Measurements from ENCODE around the gene DLX3.
A peak's percentile ranks its signal among the peaks of the same experiment; 100 is the strongest.

DLX3 gene

GRCh38 chr17:49967621-49968404 is 27.2 kb downstream of the DLX3 start:
- Histone ChIP-seq H4K91ac (ENCODE audit: low read depth, low read length, poor library complexity) (no peak overlapping the region), H3K18ac (ENCODE audit: low read length) (no peak overlapping the region), H4K8ac (ENCODE audit: low read depth, low read length) (no peak overlapping the region), H3K23ac (ENCODE audit: low read depth, low read length, poor library complexity) (no peak overlapping the region), H2AK5ac (ENCODE audit: low read depth, low read length) (no peak overlapping the region), H3K4me2 (ENCODE audit: insufficient read depth, low read length, poor library complexity, severe bottlenecking) (peak overlapping the region; percentile 92), H3K4ac (ENCODE audit: low read length) (no peak overlapping the region), H3K9me3 (replicated peaks in 1 of 2; ENCODE audit: control insufficient read depth in 2 of 2, insufficient read depth in 1 of 2, low read depth in 1 of 2, low read length in 2 of 2) (peaks cover 3 to 9% of the 10 kb centered on the region in 2 donors), H2BK15ac (ENCODE audit: low read length) (no peak overlapping the region), H3K4me3 (ENCODE audit: low read length in 2 of 2) (peak overlapping the region; percentile 45 to 69), H2BK12ac (ENCODE audit: low read length) (no peak overlapping the region), H3K36me3 (replicated peaks in 1 of 2; ENCODE audit: control insufficient read depth in 2 of 2, insufficient read depth in 2 of 2, low read length in 2 of 2) (no peaks in the 10 kb centered on the region), H3K9ac (ENCODE audit: low read depth, low read length, poor library complexity) (no peak overlapping the region), H3K79me1 (ENCODE audit: low read depth, low read length) (no peaks in the 10 kb centered on the region), H3K14ac (ENCODE audit: low read length) (peak overlapping the region; percentile 77), H2BK120ac (ENCODE audit: low read depth, low read length) (no peak overlapping the region), H3K4me1 (ENCODE audit: control insufficient read depth in 2 of 2, insufficient read depth in 1 of 2, low read depth in 1 of 2, low read length in 2 of 2) (peaks cover 13 to 26% of the 10 kb centered on the region in 2 donors), H3K27me3 (ENCODE audit: control insufficient read depth in 3 of 3, insufficient read depth in 3 of 3, low read depth in 1 of 3, low read length in 3 of 3) (peaks cover 72 to 100% (median 99%) of the 10 kb centered on the region in 3 experiments), H3K27ac (replicated peaks; ENCODE audit: low read length) (no peak overlapping the region), H2BK5ac (ENCODE audit: low read length) (no peak overlapping the region), H2AFZ (ENCODE audit: low read length) (peak overlapping the region; percentile 94)
- WGBS, 2 donors (ENCODE audit: extremely low coverage in 2 of 2, insufficient read length in 2 of 2, insufficient replicate concordance in 1 of 2): no CpG with 5 or more reads among the region's 10 CpGs
- DNase-seq (ENCODE audit: low spot score): no peak

GRCh38 chr17:49967205-49967604 is 27.8 kb downstream of the DLX3 start:
- no peak overlapping the region for H3K23ac ChIP-seq (ENCODE audit: low read depth, low read length, poor library complexity)
- no peak overlapping the region for H2AFZ ChIP-seq (ENCODE audit: low read length)
- H3K4me3 ChIP-seq (ENCODE audit: low read length in 2 of 2): no peak overlapping the region
- no peak overlapping the region for H3K14ac ChIP-seq (ENCODE audit: low read length)
- peaks cover 13 to 26% of the 10 kb centered on the region in 2 donors for H3K4me1 ChIP-seq (ENCODE audit: control insufficient read depth in 2 of 2, insufficient read depth in 1 of 2, low read depth in 1 of 2, low read length in 2 of 2)
- no peak overlapping the region for H4K8ac ChIP-seq (ENCODE audit: low read depth, low read length)
- H3K9me3 ChIP-seq (replicated peaks in 1 of 2; ENCODE audit: control insufficient read depth in 2 of 2, insufficient read depth in 1 of 2, low read depth in 1 of 2, low read length in 2 of 2): peaks cover 3 to 9% of the 10 kb centered on the region in 2 donors
- no peak overlapping the region for H2AK5ac ChIP-seq (ENCODE audit: low read depth, low read length)
- no peak overlapping the region for H3K27ac ChIP-seq (replicated peaks; ENCODE audit: low read length)
- no peak overlapping the region for H2BK15ac ChIP-seq (ENCODE audit: low read length)
- no CpG with 5 or more reads among the region's 3 CpGs for WGBS, 2 donors (ENCODE audit: extremely low coverage in 2 of 2, insufficient read length in 2 of 2, insufficient replicate concordance in 1 of 2)
- no peak overlapping the region for H2BK5ac ChIP-seq (ENCODE audit: low read length)
- H3K4ac ChIP-seq (ENCODE audit: low read length): no peak overlapping the region
- peaks cover 66 to 100% (median 99%) of the 10 kb centered on the region in 3 experiments for H3K27me3 ChIP-seq (ENCODE audit: control insufficient read depth in 3 of 3, insufficient read depth in 3 of 3, low read depth in 1 of 3, low read length in 3 of 3)
- no peak overlapping the region for H3K18ac ChIP-seq (ENCODE audit: low read length)
- no peak overlapping the region for H2BK12ac ChIP-seq (ENCODE audit: low read length)
- H3K9ac ChIP-seq (ENCODE audit: low read depth, low read length, poor library complexity): no peak overlapping the region
- no peaks in the 10 kb centered on the region for H3K36me3 ChIP-seq (replicated peaks in 1 of 2; ENCODE audit: control insufficient read depth in 2 of 2, insufficient read depth in 2 of 2, low read length in 2 of 2)
- H3K79me1 ChIP-seq (ENCODE audit: low read depth, low read length): no peaks in the 10 kb centered on the region
- no peak overlapping the region for H3K4me2 ChIP-seq (ENCODE audit: insufficient read depth, low read length, poor library complexity, severe bottlenecking)
- no peak overlapping the region for H2BK120ac ChIP-seq (ENCODE audit: low read depth, low read length)
- no peak for DNase-seq (ENCODE audit: low spot score)
- H4K91ac ChIP-seq (ENCODE audit: low read depth, low read length, poor library complexity): no peak overlapping the region

- Histone ChIP-seq H3K23ac (ENCODE audit: low read depth, low read length, poor library complexity) (no peak overlapping the region), H2BK12ac (ENCODE audit: low read length) (no peak overlapping the region), H3K4ac (ENCODE audit: low read length) (no peak overlapping the region), H3K9me3 (replicated peaks in 1 of 2; ENCODE audit: control insufficient read depth in 2 of 2, insufficient read depth in 1 of 2, low read depth in 1 of 2, low read length in 2 of 2) (peaks cover 3 to 9% of the 10 kb centered on the region in 2 donors), H3K27ac (replicated peaks; ENCODE audit: low read length) (no peak overlapping the region), H3K79me1 (ENCODE audit: low read depth, low read length) (no peaks in the 10 kb centered on the region), H3K27me3 (ENCODE audit: control insufficient read depth in 3 of 3, insufficient read depth in 3 of 3, low read depth in 1 of 3, low read length in 3 of 3) (peaks cover 61 to 97% (median 95%) of the 10 kb centered on the region in 3 experiments), H3K9ac (ENCODE audit: low read depth, low read length, poor library complexity) (no peak overlapping the region), H3K36me3 (replicated peaks in 1 of 2; ENCODE audit: control insufficient read depth in 2 of 2, insufficient read depth in 2 of 2, low read length in 2 of 2) (no peaks in the 10 kb centered on the region), H3K4me2 (ENCODE audit: insufficient read depth, low read length, poor library complexity, severe bottlenecking) (no peak overlapping the region), H4K8ac (ENCODE audit: low read depth, low read length) (no peak overlapping the region), H2AK5ac (ENCODE audit: low read depth, low read length) (no peak overlapping the region), H3K4me1 (ENCODE audit: control insufficient read depth in 2 of 2, insufficient read depth in 1 of 2, low read depth in 1 of 2, low read length in 2 of 2) (peaks cover 13 to 23% of the 10 kb centered on the region in 2 donors), H3K4me3 (ENCODE audit: low read length in 2 of 2) (no peak overlapping the region), H4K91ac (ENCODE audit: low read depth, low read length, poor library complexity) (no peak overlapping the region), H2BK15ac (ENCODE audit: low read length) (no peak overlapping the region), H2AFZ (ENCODE audit: low read length) (no peak overlapping the region), H3K14ac (ENCODE audit: low read length) (no peak overlapping the region), H2BK5ac (ENCODE audit: low read length) (no peak overlapping the region), H3K18ac (ENCODE audit: low read length) (no peak overlapping the region), H2BK120ac (ENCODE audit: low read depth, low read length) (no peak overlapping the region)
- WGBS, 2 donors (ENCODE audit: extremely low coverage in 2 of 2, insufficient read length in 2 of 2, insufficient replicate concordance in 1 of 2): no CpG with 5 or more reads among the region's 3 CpGs
- no peak for DNase-seq (ENCODE audit: low spot score)
Measured at GRCh38 chr17:49966767-49967166, 28.3 kb downstream of the DLX3 start.

- peak overlapping the region; percentile 61 for H2AK5ac ChIP-seq (ENCODE audit: low read depth, low read length)
- H3K27ac ChIP-seq (replicated peaks; ENCODE audit: low read length): no peak overlapping the region
- DNase-seq (ENCODE audit: low spot score): no peak
- H3K79me1 ChIP-seq (ENCODE audit: low read depth, low read length): no peaks in the 10 kb centered on the region
- no peak overlapping the region for H4K91ac ChIP-seq (ENCODE audit: low read depth, low read length, poor library complexity)
- WGBS, 2 donors (ENCODE audit: extremely low coverage in 2 of 2, insufficient read length in 2 of 2, insufficient replicate concordance in 1 of 2): no CpG with 5 or more reads among the region's 16 CpGs
- H3K9me3 ChIP-seq (replicated peaks in 1 of 2; ENCODE audit: control insufficient read depth in 2 of 2, insufficient read depth in 1 of 2, low read depth in 1 of 2, low read length in 2 of 2): peaks cover 3 to 4% of the 10 kb centered on the region in 2 donors
- no peak overlapping the region for H4K8ac ChIP-seq (ENCODE audit: low read depth, low read length)
- H3K4me1 ChIP-seq (ENCODE audit: control insufficient read depth in 2 of 2, insufficient read depth in 1 of 2, low read depth in 1 of 2, low read length in 2 of 2): peaks cover 12 to 22% of the 10 kb centered on the region in 2 donors
- H3K4me3 ChIP-seq (ENCODE audit: low read length in 2 of 2): no peak overlapping the region
- H2BK15ac ChIP-seq (ENCODE audit: low read length): peak overlapping the region; percentile 11
- H3K14ac ChIP-seq (ENCODE audit: low read length): no peak overlapping the region
- H3K9ac ChIP-seq (ENCODE audit: low read depth, low read length, poor library complexity): no peak overlapping the region
- H3K18ac ChIP-seq (ENCODE audit: low read length): peak overlapping the region; percentile 76
- no peak overlapping the region for H2BK5ac ChIP-seq (ENCODE audit: low read length)
- H2BK120ac ChIP-seq (ENCODE audit: low read depth, low read length): no peak overlapping the region
- no peak overlapping the region for H3K23ac ChIP-seq (ENCODE audit: low read depth, low read length, poor library complexity)
- H3K4me2 ChIP-seq (ENCODE audit: insufficient read depth, low read length, poor library complexity, severe bottlenecking): no peak overlapping the region
- no peak overlapping the region for H3K4ac ChIP-seq (ENCODE audit: low read length)
- H2BK12ac ChIP-seq (ENCODE audit: low read length): no peak overlapping the region
- no peak overlapping the region for H2AFZ ChIP-seq (ENCODE audit: low read length)
- no peaks in the 10 kb centered on the region for H3K36me3 ChIP-seq (replicated peaks in 1 of 2; ENCODE audit: control insufficient read depth in 2 of 2, insufficient read depth in 2 of 2, low read length in 2 of 2)
- peaks cover 55 to 90% (median 85%) of the 10 kb centered on the region in 3 experiments for H3K27me3 ChIP-seq (ENCODE audit: control insufficient read depth in 3 of 3, insufficient read depth in 3 of 3, low read depth in 1 of 3, low read length in 3 of 3)
Measured at GRCh38 chr17:49965524-49965909, 29.5 kb downstream of the DLX3 start.
